ENCODE data around the gene STAMBP. TPM values are rescaled to one million over a fixed set of nuclear protein-coding genes. Genes with fewer than 3 reads are reported as not detected.

Gene STAMBP
- total and polyA plus RNA-seq, 2 of the 4 experiments (the other 2 are of a cell fraction): 29.7 to 38.7 TPM

- Histone ChIP-seq H3K36me3 (ENCODE audit: control insufficient read depth, insufficient read depth, low read length) (peaks cover 62% of the 10 kb centered on the region), H3K9ac (ENCODE audit: low read depth, low read length) (no peak overlapping the region), H4K91ac (ENCODE audit: insufficient read depth, low read depth, low read length) (no peak overlapping the region), H3K4me2 (ENCODE audit: low read depth, low read length) (no peak overlapping the region), H3K4ac (ENCODE audit: low read depth, low read length) (no peak overlapping the region), H4K8ac (ENCODE audit: low read depth in 2 of 2, low read length in 2 of 2) (no peak overlapping the region), H2AK5ac (ENCODE audit: low read depth, low read length) (no peak overlapping the region), H3K79me1 (ENCODE audit: low read depth in 1 of 2, low read length in 2 of 2) (peaks cover 3 to 12% of the 10 kb centered on the region in 2 experiments; a peak in 3 of 4 replicates), H4K5ac (ENCODE audit: low read depth, low read length) (no peak overlapping the region), H2BK20ac (ENCODE audit: low read depth, low read length) (no peak overlapping the region), H2AK9ac (replicated peaks; ENCODE audit: low read depth, low read length, poor library complexity) (no peak overlapping the region), H3K23ac (ENCODE audit: low read depth, low read length) (no peak overlapping the region), H3K4me1 (ENCODE audit: control insufficient read depth, insufficient read depth, low read length) (no peaks in the 10 kb centered on the region), H2BK15ac (ENCODE audit: low read depth, low read length) (no peak overlapping the region), H4K20me1 (ENCODE audit: insufficient read depth, low read length) (peaks cover 41% of the 10 kb centered on the region), H3K4me3 (ENCODE audit: insufficient read depth, low read depth, low read length) (no peak overlapping the region), H3K27ac (ENCODE audit: insufficient read depth, low read length) (no peak overlapping the region), H3K14ac (replicated peaks; ENCODE audit: low read depth, low read length) (no peak overlapping the region), H3K9me1 (ENCODE audit: insufficient read depth, low read length) (no peaks in the 10 kb centered on the region; the same call in 1 of the 2 replicates), H3K9me3 (ENCODE audit: control insufficient read depth, insufficient read depth, low read length) (no peaks in the 10 kb centered on the region), H3K56ac (ENCODE audit: extremely low read depth, insufficient read depth, low read length) (no peak overlapping the region), H2AFZ (replicated peaks; ENCODE audit: low read length, poor library complexity) (no peak overlapping the region), H3K27me3 (ENCODE audit: control insufficient read depth, insufficient read depth, low read length) (no peaks in the 10 kb centered on the region), H3K18ac (ENCODE audit: low read depth, low read length) (no peak overlapping the region), H2BK120ac (ENCODE audit: low read depth, low read length) (no peak overlapping the region), H2BK5ac (ENCODE audit: low read depth, low read length, poor library complexity, severe bottlenecking) (no peak overlapping the region)
- intact Hi-C loops (cut with micrococcal nuclease): no loop called here
- DNase-seq (no peak), ATAC-seq (ENCODE audit: low read depth) (no peak)
- BruUV-seq (replicated peaks): no TSS peak
- TF ChIP-seq SMC3 (IDR thresholded peaks at IDR 0.05; ENCODE audit: low read depth, low read length) (no peak), BHLHE40 (IDR thresholded peaks at IDR 0.05; ENCODE audit: low read depth, low read length) (no peak), FOS (IDR thresholded peaks at IDR 0.05; ENCODE audit: low read depth, low read length) (no peak), POLR2A (IDR thresholded peaks at IDR 0.05; ENCODE audit: low read depth, low read length) (no peak), CEBPB (IDR thresholded peaks at IDR 0.05; ENCODE audit: low read depth, low read length) (no peak), ELK1 (IDR thresholded peaks at IDR 0.05; ENCODE audit: borderline replicate concordance, low read depth, low read length) (no peak), MAFK (IDR thresholded peaks at IDR 0.05; ENCODE audit: low read depth, low read length) (no peak)
- in situ Hi-C loops (cut with MboI; ENCODE audit: low sequenced_read_pairs): no loop called here
- dilution Hi-C loops (cut with HindIII; ENCODE audit: low sequenced_read_pairs, unreplicated experiment): no loop called here
- ChIA-PET POLR2A (ENCODE audit: unreplicated experiment) (no interaction called here), CTCF (interaction anchor here (0.6 kb wide), 1 partner anchor 90 kb away, joined by 4 read pairs; no protein-coding TSS in a partner anchor)
- no CpG with 5 or more reads among the region's 2 CpGs for WGBS, 2 experiments (ENCODE audit: extremely low coverage in 2 of 2, insufficient read length in 1 of 2)
These were observed 87.9 kb downstream of the STAMBP start for GRCh38 chr2:73916666-73917065.

All from IMR-90 (cell line).